Activated CD8-positive, alpha-beta memory T cell treated with anti-CD3 and anti-CD28 coated beads, Interleukin-2, amount 10 ng/mL, durations not matched to agents 7 days and 5 days (primary cell): ENCODE data around the gene RINT1. TPM values are rescaled to one million over a fixed set of nuclear protein-coding genes. Genes with fewer than 3 reads are reported as not detected.
"Not testable (repeated sequence)": the region's sequence is repeated elsewhere in the genome, so short reads cannot be mapped to it uniquely, and the experiment has no call there.

Experiments
- ATAC-seq: fragments of 150-1000 bp; cut with Tn5 transposase; one replicate; pipeline ENCODE4 v1.10.0; 2021; ENCODE audit warnings: moderate library complexity
- CTCF ChIA-PET: fragments of 350-600 bp; sonication (Branson Sonifier 250); formaldehyde crosslinking; loops from one replicate; lab custom pipeline; 2021; ENCODE audit warnings: antibody characterized with exemption; lab: Charles Lee
- DNase-seq: peaks from one replicate; pipeline ENCODE4 v3.0.0-alpha.2; 2020
- H3K27ac Mint-ChIP-seq: one replicate; pipeline ENCODE4 v1.8.0; 2021; ENCODE audit warnings: mild to moderate bottlenecking, mixed read lengths
- H3K27me3 Mint-ChIP-seq: one replicate; pipeline ENCODE4 v1.8.0; 2021; ENCODE audit warnings: mixed read lengths
- H3K36me3 Mint-ChIP-seq: one replicate; pipeline ENCODE4 v1.8.0; 2021; ENCODE audit warnings: mild to moderate bottlenecking, mixed read lengths
- H3K4me1 Mint-ChIP-seq: one replicate; pipeline ENCODE4 v1.8.0; 2021; ENCODE audit warnings: mixed read lengths
- H3K4me3 Mint-ChIP-seq: one replicate; pipeline ENCODE4 v1.8.0; 2021; ENCODE audit warnings: mild to moderate bottlenecking, moderate library complexity, mixed read lengths
- H3K9me3 Mint-ChIP-seq: one replicate; pipeline ENCODE4 v1.8.0; 2022; ENCODE audit warnings: low read depth, mixed read lengths
- total RNA-seq, 2 experiments: library from RNA; stranded (reverse); gene quantifications; one replicate each; pipeline ENCODE4 v1.2.3, GENCODE V29; 2021

The RINT1 gene
- total RNA-seq = 10 to 100 TPM; 22.8 to 25.7 TPM

GRCh38 chr7:105531792-105532671, at the start of gene RINT1:
Gene RINT1, plus strand, starts transcription at chr7:105532201. Its CDS starts 115 bp downstream, at chr7:105532316.
- Mint-ChIP-seq H3K36me3 (peaks cover 9% of the 10 kb centered on the region), H3K27ac (peak within 1 kb of the TSS; percentile 94), H3K27me3 (no peaks in the 10 kb centered on the region), H3K4me3 (peak within 1 kb of the TSS; percentile 92), H3K4me1 (peaks cover 38% of the 10 kb centered on the region), H3K9me3 (no peaks in the 10 kb centered on the region)
- CTCF ChIA-PET = interaction anchor here (0.7 to 2.0 kb wide), 16 partner anchors 9 to 517 kb away, joined by 3 to 7 read pairs (median 4); partner anchors contain the start of gene EFCAB10
- DNase-seq (peak; percentile 94), ATAC-seq (peak; percentile 95)

- CTCF ChIA-PET = interaction anchor here (0.8 kb wide), 1 partner anchor 11 kb away, joined by 4 read pairs; no protein-coding TSS in a partner anchor
- H3K36me3 Mint-ChIP-seq = peaks cover 3% of the 10 kb centered on the region
Observed at GRCh38 chr7:105487579-105488571, 44.1 kb upstream of the RINT1 start.

GRCh38 chr7:105489409-105489808, 42.6 kb upstream of the RINT1 start:
- Mint-ChIP-seq H3K27me3 (no peaks in the 10 kb centered on the region), H3K4me1 (peaks cover 2% of the 10 kb centered on the region), H3K27ac (no peak overlapping the region), H3K36me3 (peaks cover 3% of the 10 kb centered on the region), H3K4me3 (no peak overlapping the region), H3K9me3 (no peaks in the 10 kb centered on the region)
- DNase-seq = no peak
- ATAC-seq = no peak
- CTCF ChIA-PET = interaction anchor here (0.7 kb wide), 1 partner anchor 32 kb away, joined by 4 read pairs; no protein-coding TSS in a partner anchor

More at GRCh38 chr7:105487579-105488571, 44.1 kb upstream of the RINT1 start:
- no peaks in the 10 kb centered on the region for H3K9me3 Mint-ChIP-seq
- H3K27ac Mint-ChIP-seq = no peak overlapping the region
- ATAC-seq (no peak), DNase-seq (no peak)
- H3K4me1 Mint-ChIP-seq = peaks cover 2% of the 10 kb centered on the region
- H3K27me3 Mint-ChIP-seq = no peaks in the 10 kb centered on the region
- H3K4me3 Mint-ChIP-seq = no peak overlapping the region

- peaks cover 1% of the 10 kb centered on the region for H3K36me3 Mint-ChIP-seq
Observed at GRCh38 chr7:105493196-105493922, 38.6 kb upstream of the RINT1 start.

GRCh38 chr7:105493923-105494315, 38.1 kb upstream of the RINT1 start:
- no peak for ATAC-seq
- peaks cover 1% of the 10 kb centered on the region for H3K36me3 Mint-ChIP-seq

More at GRCh38 chr7:105493196-105493922, 38.6 kb upstream of the RINT1 start:
- CTCF ChIA-PET = no interaction called here
- no peaks in the 10 kb centered on the region for H3K4me1 Mint-ChIP-seq
- ATAC-seq (no peak), DNase-seq (no peak)
- H3K9me3 Mint-ChIP-seq = no peaks in the 10 kb centered on the region
- no peak overlapping the region for H3K27ac Mint-ChIP-seq
- H3K27me3 Mint-ChIP-seq = no peaks in the 10 kb centered on the region
- no peak overlapping the region for H3K4me3 Mint-ChIP-seq

GRCh38 chr7:105496521-105496920, 35.5 kb upstream of the RINT1 start:
- Mint-ChIP-seq H3K27ac (no peak overlapping the region), H3K36me3 (peaks cover 3% of the 10 kb centered on the region), H3K27me3 (no peaks in the 10 kb centered on the region), H3K4me1 (no peaks in the 10 kb centered on the region), H3K4me3 (no peak overlapping the region), H3K9me3 (no peaks in the 10 kb centered on the region)
- no peak for ATAC-seq
- CTCF ChIA-PET = no interaction called here
- DNase-seq = no peak

More at GRCh38 chr7:105493923-105494315, 38.1 kb upstream of the RINT1 start:
- no peak overlapping the region for H3K27ac Mint-ChIP-seq
- no peaks in the 10 kb centered on the region for H3K9me3 Mint-ChIP-seq
- H3K4me1 Mint-ChIP-seq = no peaks in the 10 kb centered on the region
- CTCF ChIA-PET = no interaction called here
- DNase-seq = no peak
- H3K27me3 Mint-ChIP-seq = no peaks in the 10 kb centered on the region
- H3K4me3 Mint-ChIP-seq = no peak overlapping the region

- Mint-ChIP-seq H3K27ac (no peak overlapping the region), H3K27me3 (no peaks in the 10 kb centered on the region), H3K9me3 (no peaks in the 10 kb centered on the region), H3K36me3 (peaks cover 3% of the 10 kb centered on the region), H3K4me3 (no peak overlapping the region), H3K4me1 (no peaks in the 10 kb centered on the region)
- CTCF ChIA-PET = no interaction called here
- no peak for DNase-seq
- no peak for ATAC-seq
Observed at GRCh38 chr7:105497016-105497415, 35.0 kb upstream of the RINT1 start.

GRCh38 chr7:105502173-105502572, 29.8 kb upstream of the RINT1 start:
- DNase-seq (no peak), ATAC-seq (no peak)
- peaks cover 14% of the 10 kb centered on the region for H3K36me3 Mint-ChIP-seq
- no peaks in the 10 kb centered on the region for H3K4me1 Mint-ChIP-seq
- H3K27ac Mint-ChIP-seq = no peak overlapping the region
- CTCF ChIA-PET = no interaction called here
- H3K9me3 Mint-ChIP-seq = no peaks in the 10 kb centered on the region
- H3K27me3 Mint-ChIP-seq = no peaks in the 10 kb centered on the region
- H3K4me3 Mint-ChIP-seq = no peak overlapping the region

- CTCF ChIA-PET = no interaction called here
- Mint-ChIP-seq H3K27me3 (no peaks in the 10 kb centered on the region), H3K4me1 (peaks cover 21% of the 10 kb centered on the region), H3K9me3 (no peaks in the 10 kb centered on the region), H3K4me3 (no peak overlapping the region), H3K27ac (no peak overlapping the region), H3K36me3 (peaks cover 8% of the 10 kb centered on the region)
- DNase-seq (no peak), ATAC-seq (no peak)
Observed at GRCh38 chr7:105512415-105512814, 19.6 kb upstream of the RINT1 start.

- ATAC-seq (no peak), DNase-seq (no peak)
- Mint-ChIP-seq H3K27ac (no peak overlapping the region), H3K27me3 (no peaks in the 10 kb centered on the region), H3K4me1 (peaks cover 21% of the 10 kb centered on the region), H3K36me3 (peaks cover 7% of the 10 kb centered on the region), H3K9me3 (no peaks in the 10 kb centered on the region), H3K4me3 (no peak overlapping the region)
- CTCF ChIA-PET = interaction anchor here (1.0 kb wide), 1 partner anchor 18 kb away, joined by 3 read pairs; no protein-coding TSS in a partner anchor
Observed at GRCh38 chr7:105512926-105513526, 19.0 kb upstream of the RINT1 start.

GRCh38 chr7:105515610-105516009, 16.4 kb upstream of the RINT1 start:
- DNase-seq, H3K27ac Mint-ChIP-seq, H3K9me3 Mint-ChIP-seq, H3K4me3 Mint-ChIP-seq, ATAC-seq, H3K27me3 Mint-ChIP-seq, CTCF ChIA-PET: not testable (repeated sequence)
- Mint-ChIP-seq H3K4me1 (peaks cover 31% of the 10 kb centered on the region), H3K36me3 (peaks cover 11% of the 10 kb centered on the region)

GRCh38 chr7:105519353-105519752, 12.6 kb upstream of the RINT1 start:
- ATAC-seq (no peak), DNase-seq (no peak)
- Mint-ChIP-seq H3K4me1 (peaks cover 31% of the 10 kb centered on the region), H3K4me3 (peak overlapping the region; percentile 15), H3K36me3 (peaks cover 13% of the 10 kb centered on the region), H3K27me3 (no peaks in the 10 kb centered on the region), H3K27ac (no peak overlapping the region), H3K9me3 (no peaks in the 10 kb centered on the region)
- CTCF ChIA-PET = interaction anchor here (0.8 to 1.8 kb wide), 3 partner anchors 12 to 538 kb away, joined by 3 to 7 read pairs (median 3); partner anchors contain the start of gene RINT1
